ENCODE measurements around the gene DYRK3. TPM values are rescaled to one million over a fixed set of nuclear protein-coding genes. Genes with fewer than 3 reads are reported as not detected.

Gene DYRK3
- polyA plus RNA-seq, 12 donors, result 3.3 to 6.5 (median 5.3) TPM; not detected in 2

DNA sequence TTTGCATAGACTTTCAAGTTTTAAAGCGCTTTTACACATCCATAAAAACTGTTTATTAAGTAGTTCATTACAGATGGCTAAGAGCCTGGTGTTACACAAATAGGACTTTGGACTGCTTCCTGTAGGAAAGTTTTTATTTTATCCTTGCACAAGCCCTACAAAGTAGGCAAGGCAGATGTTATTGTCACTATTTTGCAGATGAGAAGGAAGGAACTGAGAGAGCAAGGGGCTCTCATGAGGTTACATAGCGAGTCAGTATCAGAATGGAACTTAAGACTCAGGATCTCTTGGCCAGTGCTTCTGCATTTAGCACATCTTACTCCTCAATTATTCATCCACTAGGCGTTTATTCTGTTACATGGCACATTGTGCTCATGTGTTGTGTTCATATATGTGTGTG is 46.8 kb downstream of the DYRK3 start:
- DNase-seq, result no peak

DNA sequence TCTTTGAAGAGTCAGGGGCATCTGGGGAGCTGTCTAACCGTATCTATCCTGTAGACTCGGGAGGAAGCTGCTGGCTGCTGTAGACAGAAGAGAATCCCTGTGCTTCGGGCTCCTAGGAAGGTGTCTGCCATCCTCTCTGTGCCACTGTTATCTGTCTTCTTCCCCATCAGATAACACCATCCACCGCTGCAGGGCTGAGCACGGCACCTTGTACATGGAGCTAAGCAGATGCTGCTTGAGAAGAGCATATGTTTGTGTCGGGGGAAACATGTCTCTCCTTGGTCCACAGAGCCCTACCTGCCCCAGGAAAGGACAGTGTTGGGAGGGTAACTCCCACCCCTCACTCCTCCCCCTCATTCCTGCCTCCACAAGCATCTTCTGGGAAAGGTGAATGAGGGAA is 48.0 kb downstream of the DYRK3 start:
- DNase-seq, result no peak

DNA sequence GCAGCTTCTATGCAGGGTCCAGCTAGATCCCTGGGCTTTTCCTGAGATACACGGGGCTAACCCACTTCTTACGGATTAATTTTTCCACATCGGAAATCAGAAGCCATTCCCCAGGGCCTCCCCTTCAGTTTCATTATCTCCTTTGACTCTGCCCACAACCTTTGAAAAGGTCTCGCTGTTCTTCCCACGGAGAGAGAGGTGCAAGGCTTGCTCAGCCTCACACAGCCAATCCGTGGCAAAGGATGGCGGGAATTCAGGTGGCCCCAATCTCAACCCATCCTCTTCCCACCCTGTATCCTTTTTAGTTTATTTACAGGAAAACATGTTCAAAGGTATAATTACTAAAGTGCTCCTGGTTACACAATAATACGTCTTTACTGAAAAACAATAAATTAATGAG is 48.7 kb downstream of the DYRK3 start:
- DNase-seq, result no peak

DNA sequence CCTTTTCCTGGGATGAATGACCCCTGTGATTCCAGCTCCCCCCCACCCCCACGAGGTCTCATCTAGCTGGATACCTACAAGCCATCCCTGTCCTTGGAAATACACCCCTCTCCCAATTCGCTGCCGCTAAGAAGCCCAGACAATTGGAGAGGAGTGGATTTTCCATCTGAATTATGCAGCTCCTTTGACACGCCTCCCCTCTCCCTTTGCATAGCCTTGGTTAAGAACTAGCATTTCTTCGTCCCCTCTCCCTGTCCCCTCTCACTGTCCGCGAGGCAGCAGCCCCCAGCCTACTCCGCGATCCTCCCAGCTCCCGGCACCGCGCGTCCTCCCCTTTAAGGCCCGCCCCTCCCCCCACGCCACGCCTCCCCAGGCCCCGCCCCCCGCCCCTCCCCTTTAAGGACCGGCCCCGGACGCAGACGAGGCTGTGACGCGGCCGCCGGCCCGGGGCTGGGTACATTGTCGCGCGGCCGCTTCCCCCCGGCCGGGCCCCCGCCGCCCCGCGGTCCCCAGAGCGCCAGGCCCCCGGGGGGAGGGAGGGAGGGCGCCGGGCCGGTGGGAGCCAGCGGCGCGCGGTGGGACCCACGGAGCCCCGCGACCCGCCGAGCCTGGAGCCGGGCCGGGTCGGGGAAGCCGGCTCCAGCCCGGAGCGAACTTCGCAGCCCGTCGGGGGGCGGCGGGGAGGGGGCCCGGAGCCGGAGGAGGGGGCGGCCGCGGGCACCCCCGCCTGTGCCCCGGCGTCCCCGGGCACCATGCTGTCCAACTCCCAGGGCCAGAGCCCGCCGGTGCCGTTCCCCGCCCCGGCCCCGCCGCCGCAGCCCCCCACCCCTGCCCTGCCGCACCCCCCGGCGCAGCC is 49.4 kb downstream of the DYRK3 start, which contains the start of gene MAPKAPK2:
TSS of gene MAPKAPK2 (plus strand) at position 428 of the 856 bp plus-strand sequence. CDS start at position 753, 325 bp downstream.
- DNase-seq, result peak; percentile 67

DNA sequence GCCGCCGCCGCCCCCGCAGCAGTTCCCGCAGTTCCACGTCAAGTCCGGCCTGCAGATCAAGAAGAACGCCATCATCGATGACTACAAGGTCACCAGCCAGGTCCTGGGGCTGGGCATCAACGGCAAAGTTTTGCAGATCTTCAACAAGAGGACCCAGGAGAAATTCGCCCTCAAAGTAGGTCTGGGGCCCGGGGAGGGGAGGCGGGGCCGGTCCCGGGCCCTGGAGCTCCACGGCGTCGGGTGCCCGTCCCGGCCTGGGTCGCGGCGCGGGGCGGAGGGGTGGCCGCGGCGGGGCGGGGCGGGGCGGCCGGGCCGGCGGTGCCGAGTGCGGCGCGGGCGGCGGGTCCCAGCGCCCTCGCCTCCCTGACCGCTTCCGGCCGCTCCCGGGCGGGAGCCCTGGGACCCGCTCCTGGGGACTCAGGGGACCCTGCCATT is 50.0 kb downstream of the DYRK3 start:
- DNase-seq, result no peak

DNA sequence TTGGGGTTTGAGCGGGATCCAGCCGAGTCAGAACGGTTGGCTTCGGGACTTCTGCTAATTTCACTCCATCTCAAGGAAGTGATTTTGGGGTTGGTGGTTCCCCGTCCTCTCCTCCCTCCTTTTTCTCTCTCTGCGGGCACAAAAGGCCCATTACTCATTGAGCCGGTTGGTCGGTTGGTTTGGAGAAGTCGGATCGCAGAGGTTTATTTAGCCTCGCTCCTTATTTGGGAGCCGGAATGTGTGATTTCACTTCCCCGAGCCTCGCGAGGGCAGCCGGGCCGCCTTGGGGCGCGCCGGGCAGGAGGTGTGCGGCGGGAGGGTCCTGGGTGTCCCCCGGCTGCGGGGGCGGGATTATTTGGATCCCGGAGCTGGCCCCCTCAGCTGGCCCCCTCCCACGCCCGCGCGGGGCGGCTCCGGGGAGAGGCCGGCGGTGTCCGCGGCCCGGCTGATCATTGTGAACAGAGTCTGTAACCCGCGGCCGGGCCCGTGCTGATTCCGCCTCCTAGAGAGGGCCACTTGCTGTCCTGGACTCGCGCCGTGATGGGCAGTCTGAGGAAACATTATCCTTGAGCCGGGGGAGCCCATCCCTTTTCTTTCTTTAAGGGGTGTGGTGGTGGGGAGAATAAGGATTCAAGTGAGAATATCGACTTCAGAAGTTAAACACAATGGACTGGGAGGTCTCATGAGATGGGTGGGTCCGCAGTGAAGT is 50.6 kb downstream of the DYRK3 start:
- peak; percentile 58 for DNase-seq

DNA sequence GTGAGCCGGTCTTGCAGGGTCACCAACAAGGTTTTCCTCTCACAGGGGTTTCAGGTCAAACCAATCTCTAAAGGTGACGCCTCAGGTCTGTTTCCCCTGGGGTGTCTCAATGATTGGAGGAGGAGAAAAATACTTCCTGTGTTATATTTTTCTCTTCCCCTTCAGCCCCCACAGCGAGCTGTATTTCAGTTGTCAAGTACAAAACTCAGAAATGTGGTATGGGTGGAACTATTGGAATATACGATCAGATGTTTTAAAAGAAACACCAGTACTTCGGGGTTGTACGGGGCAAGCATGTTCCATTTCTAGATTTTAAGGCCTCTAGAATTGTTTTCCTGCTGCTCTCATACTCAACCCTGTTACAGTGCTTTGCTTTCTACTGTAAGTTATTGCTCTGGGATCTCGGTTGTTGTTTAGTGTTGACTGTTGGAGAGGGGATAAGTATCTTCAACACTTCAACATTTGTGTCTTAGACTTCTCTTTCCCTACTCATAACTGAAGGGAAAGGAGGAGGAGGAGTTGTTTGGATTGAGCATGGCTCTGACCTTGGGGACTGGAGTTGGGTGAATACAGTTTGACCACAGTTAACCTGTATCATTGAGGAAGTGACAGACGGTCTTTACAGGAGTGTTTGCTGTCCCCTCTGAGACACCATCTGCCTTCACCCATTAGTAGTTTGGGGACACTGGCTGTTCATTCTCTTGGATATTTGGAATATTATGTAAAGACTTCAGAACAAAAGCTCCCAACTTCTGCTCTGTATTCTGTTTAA is 51.3 kb downstream of the DYRK3 start:
- no peak for DNase-seq

DNA sequence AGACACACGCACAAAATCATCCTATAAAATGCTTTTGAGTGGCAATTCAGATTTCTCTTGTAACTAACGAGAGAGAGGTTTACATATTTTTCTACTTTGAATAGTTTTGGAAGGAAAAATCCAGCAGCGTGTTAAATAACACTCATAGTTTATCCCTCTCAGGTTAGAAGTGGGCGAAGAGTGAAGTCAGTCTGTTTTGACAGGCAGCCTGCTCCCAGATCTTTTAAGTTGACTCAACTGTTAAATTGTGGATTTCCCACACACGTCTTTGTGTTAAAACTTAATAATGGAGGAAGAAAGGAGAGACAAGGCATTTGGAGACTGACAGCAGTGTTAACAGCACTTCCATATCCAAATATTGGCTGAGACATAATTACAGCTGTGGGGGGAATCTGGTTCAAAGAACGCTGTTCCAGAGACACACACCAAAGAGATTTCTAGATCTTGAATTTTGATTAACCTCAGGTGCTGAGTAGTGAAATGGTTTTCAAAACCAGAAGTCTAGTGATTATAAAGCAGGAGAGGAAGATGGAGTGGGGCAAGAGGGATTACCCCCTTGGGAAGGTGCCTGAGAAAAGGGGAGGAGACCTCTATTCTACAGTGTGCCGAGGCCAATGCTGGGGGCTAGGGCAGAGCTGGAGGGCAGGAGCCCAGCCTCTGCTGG is 52.0 kb downstream of the DYRK3 start:
- no peak for DNase-seq

DNA sequence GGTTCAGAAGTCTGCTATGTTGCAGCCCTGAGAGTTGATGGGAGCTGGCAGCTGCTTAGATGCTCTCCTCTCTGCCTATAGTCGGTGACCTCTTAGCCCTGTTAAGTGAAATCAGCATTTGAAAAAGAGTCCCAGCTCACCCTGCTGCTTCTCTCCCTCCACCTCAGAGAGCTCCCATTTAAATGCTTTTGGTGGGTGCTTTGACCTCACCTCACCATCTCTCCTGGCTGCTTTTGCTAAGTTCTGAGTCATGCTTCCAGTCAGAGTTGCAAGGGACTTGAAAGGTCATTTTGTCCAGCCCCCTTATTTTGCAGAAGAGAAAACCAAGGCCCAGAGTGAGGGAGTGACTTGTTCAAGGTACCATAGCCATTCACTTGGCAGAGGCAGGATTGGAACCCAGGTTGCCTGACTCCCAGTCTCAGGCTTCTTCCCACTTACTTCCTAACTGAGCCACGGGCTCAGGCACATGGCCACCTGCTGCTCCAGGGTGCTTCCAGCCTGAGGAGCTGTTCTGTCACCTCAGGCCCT is 52.6 kb downstream of the DYRK3 start:
- DNase-seq, result no peak

DNA sequence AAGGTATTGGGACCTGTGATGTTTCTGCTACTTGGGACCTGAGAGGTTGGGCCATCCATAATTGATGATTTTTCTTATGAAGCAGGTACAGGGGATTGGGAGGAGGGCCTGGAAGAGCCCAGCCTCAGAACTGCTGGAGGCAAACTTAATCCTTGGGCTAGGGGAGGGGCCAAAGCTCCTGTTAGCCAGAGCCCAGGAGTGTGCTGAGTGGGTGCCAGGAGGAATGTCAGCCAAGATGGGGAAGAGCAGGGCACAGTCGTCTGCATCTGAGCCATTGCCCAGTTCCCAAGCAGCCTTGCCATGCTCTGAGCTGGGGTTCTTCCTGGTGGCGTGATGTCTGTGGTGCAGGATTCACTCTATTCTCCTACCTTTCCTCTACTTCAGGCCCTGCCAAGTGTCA is 55.2 kb downstream of the DYRK3 start:
- DNase-seq, result no peak

DNA sequence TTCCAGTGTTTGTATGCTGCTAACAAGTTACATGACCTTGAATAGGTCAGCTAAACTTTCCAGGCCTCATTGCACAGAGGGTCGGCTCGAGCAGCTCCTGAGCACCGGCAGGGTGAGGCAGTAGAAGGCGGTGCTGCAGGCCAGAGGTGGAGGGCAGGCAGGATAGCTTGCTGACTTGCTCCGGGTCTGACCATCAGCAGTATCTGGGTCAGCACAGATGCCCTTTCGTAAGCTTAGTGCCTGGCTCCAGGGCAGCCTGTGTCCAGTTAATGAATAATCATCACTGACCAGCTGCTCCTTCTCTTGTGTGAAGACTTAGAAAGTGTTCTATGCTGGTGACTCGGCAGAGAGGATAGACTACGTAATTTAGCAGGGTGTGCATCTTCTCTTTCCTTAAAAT is 56.3 kb downstream of the DYRK3 start:
- DNase-seq, result no peak

DNA sequence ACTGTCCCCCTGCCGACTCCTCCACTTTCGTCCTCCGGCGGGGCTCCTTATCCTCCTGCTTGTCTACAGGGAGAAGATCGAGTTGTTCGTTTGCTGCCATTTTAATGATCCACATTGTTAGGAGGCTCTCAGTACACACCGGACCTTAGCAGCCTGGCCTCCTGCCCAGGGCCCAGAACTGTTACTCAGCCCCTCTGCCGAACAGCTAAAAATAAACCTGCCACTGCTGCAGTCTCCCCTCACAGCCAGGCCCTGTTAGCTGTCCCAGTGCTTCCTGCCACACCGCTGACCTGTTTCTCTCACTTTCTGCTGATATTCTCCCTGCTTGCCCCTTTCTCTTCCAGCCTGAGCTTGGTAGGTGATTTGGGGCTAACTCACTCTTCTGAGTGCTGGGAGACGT is 57.7 kb downstream of the DYRK3 start:
- DNase-seq, result no peak

DNA sequence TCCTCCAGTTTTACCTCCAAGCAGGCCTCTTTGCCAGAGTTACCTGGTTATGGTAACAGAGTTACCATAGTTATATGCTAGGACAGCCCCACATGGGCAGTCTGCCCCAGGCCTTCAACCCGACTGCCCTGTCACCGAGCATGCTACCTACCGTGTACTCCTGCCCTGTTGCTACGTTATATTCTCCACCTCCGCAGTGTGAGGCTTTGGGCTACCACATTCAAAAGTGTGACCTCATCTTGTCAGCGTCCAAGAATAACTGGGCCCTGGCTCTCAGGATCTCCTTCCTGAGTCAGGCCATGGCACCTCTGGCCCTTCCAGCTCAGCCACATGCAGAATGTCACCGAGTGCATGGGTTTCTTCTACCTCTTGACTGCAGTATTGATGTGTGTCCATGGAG is 58.3 kb downstream of the DYRK3 start:
- DNase-seq, result no peak

DNA sequence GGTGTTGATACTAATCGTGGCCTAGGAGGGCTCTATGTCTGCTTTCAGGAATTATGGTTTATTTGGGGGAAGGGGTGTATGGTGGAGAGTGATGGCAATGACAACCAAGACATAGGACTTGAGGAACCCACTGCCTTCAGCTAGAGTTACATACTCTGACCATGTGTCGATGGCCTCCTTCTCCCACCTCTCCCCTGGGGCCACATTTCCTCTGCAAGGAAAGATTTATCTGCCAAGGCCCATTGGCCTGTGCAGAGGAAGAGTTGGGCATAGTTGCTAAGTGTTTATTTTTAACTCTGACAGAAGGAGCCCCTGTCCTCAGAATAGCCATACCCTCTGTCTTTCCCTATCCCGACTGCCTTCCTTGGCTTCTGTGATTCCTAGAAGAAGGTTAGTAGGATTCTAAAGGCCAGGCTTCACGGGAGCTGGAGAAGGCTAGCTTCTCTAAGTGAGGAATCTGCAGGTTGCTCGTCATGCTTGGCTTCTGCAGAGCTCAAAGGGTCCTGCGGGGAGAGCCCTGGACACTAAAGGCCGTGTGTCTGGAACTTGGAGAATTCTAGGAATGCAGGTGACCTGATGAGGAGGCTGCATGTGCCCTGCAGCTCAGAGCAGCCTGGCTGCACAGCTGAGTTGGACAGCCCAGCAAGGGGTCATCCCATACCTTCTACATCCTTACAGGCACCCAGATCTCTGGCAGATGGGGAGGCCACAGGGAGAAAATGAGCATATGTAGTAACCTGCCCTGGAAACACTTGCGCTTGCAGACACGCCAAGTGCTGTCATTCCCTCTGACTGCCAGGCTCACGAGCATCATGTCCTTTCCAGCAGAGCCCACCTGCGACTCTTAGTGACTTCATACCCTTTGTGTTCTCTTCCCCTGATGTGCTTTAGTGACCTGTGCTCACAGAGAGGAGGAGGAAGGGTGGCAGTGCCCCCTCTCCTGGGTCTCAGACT is 59.1 kb downstream of the DYRK3 start:
- DNase-seq, result no peak

DNA sequence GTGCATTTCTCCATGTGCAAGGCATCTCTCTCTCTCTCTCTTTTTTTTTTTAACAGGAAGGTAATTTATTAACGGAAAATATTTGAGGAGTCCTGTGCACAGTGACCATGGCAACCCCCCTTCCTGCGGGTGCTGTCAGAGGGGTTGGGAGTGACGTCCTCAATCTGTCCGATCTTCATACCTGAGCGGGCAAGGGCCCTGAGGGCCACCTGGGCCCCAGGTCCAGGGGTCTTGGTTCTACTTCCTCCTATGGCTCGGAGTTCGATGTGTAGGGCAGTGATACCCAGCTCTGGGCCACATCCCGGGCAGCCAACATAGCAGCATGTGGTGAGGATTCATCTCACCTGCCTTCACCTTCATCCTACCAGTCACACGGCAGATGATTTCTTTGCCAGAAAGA is 60.4 kb downstream of the DYRK3 start:
- no peak for DNase-seq

DNA sequence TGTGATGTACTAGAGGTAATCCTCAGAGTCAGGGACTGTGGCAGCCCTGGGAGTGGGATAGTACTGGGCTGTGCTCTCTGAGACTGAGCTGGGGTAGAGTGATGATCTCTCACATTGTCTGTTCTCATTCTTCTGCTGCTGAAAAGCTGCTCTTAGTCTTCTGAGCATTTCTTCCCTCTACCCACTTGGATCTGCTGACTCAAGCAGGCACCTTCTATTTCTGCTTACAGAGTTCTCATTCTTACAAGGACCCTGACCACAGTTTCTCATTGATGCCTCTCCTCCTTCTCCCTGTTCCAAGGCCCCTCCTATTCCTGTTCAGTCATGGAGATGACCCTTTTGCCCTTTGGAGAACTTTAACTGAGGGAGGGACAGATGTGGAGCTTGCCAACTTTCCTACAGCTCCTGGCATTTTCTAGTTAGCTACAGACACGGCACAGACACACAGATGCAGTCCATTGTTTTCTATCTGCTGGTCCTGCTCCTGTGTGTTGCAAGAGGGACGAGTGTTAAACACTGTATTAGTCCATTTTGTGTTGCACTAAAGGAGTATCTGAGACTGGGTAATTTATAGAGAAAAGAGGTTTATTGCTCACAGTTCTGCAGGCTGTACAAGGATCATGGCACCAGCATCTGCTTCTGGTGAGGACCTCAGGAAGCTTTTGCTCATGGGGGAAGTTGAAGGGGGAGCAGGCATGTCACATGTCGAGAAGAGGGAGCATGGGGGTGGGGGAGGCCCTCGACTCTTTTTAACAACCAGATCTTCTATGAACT is 61.7 kb downstream of the DYRK3 start:
- DNase-seq, result no peak

DNA sequence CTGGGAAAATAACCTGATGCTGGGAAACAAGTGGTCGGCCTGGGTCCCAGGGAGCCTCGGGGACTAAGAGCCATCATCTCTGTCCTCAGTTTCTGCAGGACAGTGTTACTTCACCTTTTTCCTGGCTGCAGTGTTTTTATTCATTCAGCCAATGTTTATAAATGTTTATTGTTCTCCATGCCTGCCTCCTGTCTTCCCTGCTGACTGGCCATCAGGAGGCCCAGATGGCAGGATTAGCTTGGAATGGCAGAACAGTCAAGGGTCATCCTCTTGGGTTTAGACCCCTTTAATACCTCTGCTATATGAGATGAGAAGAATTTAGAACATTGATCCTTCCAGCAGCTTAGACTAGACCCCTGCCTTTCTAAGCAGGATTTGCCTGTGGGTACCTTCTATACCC is 62.7 kb downstream of the DYRK3 start:
- no peak for DNase-seq

Measured in muscle of arm (tissue), 12 donors.